HG03045 (cell line): ENCODE data around the gene MRPL10.

Source experiments
- ATAC-seq: cut with Tn5 transposase; IDR thresholded peaks from one replicate; pipeline ENCODE4 v1.9.1; 2021; ENCODE audit warnings: mild to moderate bottlenecking, moderate library complexity; ENCODE audit not compliant: unreplicated experiment

The MRPL10 gene

DNA sequence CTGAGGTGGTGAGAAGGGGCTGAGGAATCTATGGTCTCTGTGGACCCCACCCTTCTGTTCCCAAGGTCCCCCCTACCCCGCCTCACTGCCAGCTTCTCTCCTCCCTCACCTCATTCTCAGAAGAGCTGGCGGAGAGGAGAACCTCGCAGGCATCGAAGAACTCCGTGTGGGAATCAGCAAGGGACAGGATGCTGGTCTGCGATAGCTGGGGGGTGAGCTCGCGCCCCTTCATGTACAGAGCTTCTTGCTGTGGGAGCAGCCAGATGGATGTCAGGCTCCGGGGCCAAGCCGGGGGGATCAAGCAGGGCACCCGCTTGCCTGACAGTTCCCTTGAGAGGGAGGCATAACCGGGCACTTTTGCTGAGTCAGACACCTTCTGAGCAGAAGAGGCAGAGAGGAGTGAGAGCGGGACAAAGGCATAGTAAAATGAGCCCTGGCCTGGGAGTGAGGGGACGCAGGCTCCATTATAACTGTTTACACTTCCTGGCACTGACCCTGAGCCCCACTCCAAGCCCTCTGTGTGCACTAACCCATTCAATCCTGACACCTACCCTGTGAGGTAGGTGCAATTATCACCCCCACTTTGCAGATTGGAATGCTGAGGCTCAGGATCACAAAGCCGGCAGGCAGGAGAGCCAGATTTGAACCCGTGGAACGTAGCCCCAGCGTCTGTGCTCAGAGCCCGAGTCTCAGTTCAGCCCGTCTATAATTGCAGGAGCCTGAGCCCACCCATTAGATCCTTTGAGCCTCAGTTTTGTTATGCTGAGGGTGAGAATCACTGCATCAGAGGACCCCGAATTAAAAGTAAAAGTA lies 16.0 kb downstream of the MRPL10 start:
- ATAC-seq, result no peak

DNA sequence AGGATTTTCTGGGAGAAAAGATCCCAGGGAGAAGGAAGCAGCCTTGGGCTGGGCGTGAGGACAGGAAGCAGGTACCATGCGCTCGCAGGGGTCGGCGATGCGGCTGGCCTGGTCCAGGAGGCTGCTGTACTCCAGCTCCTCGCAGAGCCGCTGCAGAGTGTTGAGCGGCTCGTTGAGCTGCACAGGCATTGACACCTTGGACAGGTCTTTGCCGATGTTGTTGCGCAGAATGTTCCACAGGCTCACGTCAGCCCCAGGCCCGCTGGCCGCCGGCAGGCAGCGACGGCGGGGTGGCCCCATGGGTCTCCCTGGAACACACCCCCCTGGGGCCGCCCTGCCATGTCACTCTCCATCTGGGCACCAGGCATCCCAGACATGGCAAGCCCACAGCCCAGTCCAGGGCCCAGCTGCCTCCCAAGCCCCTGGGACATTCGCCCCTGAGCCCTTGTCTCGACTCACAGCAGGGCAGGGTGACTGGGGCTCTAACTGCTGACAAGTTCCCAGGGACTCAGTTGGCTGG lies 17.8 kb downstream of the MRPL10 start:
- no peak for ATAC-seq

DNA sequence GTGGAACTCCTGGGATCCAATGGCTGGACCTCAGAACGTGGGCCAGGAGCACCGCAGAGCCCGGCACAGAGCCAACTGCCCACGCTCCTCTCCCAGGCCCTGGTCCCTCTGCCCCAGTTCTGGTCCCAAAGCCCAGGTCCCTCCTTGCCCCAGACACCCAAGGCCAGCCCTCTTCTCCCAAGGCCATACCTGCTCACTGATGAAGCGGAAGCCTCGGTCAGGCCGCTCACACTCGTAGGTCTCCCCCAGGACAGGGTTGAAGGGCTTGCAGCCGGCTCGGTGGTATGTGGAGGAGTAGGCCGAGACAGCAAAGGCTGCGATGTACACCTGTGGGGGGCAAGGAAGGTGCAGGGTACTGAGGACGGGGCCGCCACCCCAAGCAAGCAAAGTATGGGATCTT lies 18.3 kb downstream of the MRPL10 start:
- no peak for ATAC-seq

DNA sequence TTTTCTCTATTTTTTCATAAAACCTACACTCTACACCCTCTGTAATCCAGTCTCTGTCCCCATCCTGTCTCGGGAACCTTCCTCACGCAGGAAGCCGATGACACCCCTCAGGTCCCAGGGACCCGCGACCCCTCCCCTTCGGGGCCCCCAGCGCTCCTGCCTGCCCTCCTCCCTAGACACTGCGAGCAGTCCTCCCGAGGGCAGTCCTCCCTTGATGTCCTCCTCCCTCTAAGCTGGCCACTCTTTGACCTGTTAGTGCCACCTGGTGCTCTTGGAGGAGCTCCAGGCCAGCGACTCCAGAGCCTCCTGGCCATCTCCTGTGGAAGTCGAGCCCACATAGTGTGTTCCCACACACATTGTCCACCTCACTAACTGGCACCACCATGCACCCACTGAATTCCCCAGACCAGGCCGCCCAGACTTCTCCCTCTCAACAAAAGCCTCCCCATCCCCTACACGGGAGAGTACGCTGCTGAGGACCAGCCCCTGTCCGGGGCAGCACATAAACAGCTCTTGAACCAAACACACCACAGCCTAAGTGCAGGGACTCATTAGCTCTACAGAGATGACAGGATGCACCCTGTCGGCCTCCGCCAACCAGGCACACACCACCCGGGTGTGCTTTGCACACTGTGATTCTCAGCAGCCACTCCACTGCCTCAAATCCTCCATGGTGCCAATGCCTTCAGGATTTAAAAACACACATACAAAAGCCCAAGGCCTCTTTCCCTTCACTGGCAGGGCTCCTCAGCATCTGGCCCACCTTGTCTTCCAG lies 19.0 kb downstream of the MRPL10 start:
- no peak for ATAC-seq

DNA sequence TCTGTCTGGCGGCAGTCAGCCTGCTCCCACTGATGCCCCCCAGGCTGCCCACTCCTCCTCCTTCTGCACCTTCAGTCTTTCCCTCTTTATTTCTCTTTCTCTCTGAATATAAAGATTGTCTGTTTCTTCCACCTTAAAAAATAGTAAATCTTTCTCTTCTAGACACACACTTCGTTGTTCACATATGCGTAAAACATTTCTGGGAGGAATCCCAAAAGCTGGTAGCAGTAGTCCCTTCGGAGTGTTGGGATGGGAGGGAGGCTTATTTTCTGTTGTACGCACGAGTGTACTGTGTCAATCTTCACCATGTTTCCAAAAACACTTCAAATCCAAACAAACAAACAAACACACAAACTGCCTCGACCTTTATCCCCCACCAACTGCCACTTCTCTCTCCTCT lies 19.6 kb downstream of the MRPL10 start:
- no peak for ATAC-seq

DNA sequence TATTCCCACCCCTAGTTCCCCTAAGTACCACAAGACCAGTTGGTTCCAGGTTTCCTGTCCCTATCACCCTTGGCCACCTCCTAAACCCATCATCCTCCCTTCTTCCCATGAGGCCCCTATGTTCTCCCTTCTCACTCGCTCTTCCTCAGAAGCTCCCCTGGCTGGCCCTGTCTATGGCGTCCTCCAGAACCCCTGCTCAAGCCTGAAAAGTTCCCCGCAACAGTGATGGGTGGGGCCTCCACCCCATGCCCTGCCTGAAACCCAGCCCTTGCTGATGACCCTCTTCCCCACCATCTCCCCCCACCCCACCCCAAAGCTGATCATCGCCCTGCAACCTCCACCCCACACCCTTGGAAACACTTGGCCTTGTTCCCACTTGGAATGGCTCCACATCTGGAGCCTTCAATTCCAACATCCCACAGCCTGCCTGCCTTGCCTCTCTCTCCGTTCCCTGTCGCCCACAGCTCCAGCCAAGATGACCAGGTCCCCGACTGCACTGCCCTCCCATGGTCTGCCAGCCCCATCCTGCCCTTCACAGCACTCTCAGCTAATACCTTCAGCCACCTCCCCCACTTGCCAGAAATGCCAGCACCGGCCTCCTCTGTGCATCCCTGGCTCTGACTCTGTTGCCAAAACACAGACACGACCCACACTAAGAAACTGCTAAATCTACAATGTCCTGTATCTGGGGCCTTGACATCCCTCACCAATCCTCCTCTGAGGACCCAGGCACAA lies 20.3 kb downstream of the MRPL10 start:
- no peak for ATAC-seq

DNA sequence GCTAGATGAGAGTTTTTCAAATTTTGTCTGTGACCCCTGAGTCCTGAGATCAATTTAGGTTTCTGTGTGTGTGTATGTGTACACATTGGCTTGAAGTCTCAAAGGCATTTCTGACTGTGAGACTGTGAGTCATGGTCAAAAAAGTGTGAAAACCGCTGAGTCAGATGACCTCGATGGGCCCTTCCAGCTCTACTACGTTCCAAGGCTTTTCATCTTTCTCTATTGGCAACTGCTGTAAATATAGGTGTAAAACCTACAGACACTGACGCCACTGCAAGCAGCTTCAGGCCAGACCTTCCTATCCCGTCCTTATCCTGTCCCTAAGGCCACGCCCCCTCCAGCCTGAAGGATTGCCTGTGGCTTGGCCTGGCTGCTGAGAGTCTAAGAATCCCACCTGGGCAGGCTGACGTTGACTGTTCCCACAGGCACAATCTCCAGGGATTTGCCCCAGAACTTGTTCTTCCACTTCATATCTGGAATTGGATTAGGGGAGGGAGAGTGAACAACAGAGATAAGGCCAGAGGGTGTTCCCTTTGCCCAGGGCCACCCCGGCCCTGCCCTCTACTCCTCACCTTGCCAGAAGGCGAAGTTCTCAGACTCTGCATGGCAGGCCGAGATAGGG lies 21.0 kb downstream of the MRPL10 start:
- no peak for ATAC-seq

DNA sequence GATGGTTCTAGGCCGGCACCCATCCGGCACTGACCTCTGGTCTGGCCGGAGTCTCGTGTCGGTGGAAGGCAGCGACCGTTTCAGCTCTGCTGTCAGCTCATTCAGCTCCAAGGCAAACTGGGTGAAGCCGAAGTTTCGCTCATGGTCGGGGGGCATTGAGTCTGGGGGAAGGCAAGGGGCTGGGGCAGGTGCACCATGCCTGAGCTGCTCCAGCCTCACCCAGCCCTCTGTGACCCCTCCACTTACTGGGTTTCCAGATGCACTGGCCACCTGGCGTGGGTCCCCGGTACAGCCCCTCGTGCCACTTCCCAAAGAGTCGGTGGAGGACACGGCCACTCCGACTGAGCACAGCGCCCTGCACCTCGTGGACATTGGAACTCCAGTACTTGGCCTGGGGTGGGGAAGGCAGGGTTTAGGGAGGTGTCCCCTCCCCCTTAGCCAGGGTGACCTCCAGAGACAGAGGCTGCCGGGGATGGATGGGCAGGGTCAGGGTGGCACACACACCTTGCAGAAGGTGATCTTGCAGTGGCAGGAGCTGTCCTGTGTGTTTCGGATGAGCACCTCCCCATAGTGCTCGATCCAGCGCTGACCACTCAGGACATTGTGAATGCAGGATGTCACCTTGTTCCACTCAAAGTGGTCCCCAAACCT lies 22.4 kb downstream of the MRPL10 start:
- no peak for ATAC-seq

DNA sequence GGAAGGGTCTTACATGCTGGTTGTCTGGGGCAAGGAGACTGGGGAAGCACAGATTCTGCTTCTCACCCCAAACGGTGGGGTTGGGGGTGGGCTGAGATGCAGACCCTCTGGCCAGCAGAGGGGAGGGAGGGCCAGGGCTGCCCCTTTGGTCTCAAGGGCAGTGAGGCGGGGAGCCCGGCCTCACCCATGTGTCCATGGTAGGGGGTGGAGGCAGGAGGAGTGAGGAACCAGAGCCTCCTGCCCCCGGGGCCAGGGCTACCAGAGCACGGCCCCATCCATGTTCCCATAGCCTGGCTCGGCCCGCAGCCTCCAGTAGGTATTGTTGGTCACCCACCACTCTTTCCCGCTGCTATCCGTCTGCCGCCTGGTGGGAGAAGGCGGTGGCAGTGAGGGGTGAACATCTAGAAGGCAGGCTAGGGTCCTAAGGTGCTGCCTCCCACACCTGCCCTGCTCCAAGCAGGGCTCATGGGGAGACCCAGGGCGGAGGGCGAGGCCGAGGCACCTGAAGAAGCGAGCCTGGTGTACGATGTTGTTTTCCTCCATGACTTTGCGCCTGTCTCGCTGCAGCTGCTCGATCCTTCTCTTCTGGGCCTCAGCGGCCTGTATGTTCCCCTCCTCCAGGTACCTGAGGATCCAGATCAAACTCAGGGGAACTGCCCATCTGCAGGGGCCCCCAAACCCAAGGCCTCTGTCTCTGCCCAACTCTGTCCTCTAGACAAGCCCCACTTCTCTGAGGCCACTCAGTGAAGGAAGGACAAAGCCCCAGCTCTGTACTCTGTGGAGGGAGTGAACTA lies 23.1 kb downstream of the MRPL10 start:
- no peak for ATAC-seq

DNA sequence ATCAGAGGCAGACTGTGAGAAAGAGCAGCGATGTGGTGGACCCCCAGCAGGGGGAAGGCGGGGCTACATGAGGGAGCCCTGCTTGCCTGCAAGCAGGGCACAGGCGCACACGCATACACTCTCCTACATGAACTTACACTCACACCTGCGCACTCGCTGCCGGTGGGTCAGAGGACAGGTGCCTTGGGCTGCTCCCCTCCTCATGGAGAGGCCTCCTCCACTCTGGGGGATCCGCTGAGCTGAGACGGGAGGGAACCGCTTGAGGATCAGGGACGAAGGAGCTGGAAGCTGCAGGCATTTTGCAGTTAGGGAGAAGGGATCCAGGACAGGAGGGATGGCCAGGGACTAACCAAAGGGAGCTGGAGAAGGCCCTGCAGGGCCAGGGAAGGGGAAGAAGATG lies 23.9 kb downstream of the MRPL10 start:
- ATAC-seq, result no peak

DNA sequence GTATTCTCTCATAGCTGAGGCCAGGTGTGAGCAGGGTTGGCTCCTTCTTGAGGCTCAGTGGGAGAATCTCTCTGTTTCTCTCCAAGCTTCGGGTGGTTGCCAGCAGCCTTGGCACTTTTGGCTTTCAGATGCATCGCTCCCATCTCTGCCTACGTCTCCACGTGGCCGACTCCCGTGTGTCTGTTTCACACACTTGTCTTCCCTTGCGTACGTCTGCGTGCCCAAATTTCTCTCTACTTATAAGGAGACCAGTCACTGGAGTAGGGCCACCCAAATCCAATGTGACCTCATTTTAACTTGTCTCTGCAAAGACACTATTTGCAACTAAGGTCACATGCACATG lies 24.5 kb downstream of the MRPL10 start:
- ATAC-seq, result no peak

DNA sequence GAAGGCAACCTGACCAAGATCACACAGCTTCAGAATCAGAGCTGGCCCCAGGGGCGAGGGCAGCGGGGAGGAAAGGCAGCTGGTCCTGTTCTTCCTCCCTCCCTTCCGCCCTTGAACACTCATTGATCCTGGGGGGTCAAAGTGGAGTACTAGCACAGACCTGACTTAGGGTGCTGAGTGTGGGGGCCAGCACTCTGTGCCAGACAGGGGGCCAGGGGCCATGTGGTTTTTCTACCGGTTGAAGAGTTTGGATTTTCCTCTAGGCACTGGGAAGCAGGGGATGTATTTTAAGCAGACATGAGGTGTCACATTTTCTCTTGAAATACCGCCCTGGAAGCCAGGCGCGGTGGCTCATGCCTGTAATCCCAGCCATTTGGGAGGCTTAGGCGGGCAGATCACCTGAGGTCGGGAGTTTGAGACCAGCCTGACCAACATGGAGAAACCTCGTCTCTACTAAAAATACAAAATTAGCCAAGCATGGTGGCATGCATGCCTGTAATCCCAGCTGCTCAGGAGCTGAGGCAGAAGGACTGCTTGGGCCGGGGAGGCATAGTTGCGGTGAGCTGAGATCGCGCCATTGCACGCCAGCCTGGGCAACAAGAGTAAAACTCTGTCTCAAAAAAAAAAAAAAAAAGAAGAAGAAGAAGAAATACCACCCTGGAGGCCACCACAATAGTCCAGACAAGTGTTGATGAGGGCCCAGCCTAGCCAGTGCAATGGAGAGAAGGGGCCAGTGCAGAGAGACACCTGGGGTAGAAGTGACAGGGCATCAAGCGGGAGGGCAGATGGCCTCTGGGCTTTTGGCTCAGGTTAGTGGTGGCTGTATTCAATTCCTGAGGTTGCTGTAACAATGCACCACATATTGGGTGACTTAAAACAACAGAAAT lies 25.1 kb downstream of the MRPL10 start:
- ATAC-seq, result no peak

DNA sequence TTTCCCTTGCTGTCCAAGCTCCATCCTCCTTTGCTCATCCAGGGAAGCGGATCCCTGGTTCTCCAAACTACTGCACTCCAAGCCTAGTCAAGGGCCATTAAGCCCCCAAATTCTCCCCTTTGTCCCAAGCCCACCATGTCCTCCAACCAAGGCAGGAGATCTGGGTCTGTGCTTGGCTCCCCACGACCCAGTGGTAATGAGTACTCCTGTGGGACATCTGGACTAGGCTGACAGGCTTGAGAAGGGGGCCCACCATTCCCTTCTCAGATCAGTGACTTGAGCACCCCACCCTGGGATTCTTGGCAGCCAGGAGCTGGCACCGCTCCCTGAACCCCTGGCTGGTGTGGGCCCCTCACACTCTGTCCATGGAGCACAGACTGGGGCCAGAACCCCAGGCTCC lies 26.9 kb downstream of the MRPL10 start:
- ATAC-seq, result no peak

DNA sequence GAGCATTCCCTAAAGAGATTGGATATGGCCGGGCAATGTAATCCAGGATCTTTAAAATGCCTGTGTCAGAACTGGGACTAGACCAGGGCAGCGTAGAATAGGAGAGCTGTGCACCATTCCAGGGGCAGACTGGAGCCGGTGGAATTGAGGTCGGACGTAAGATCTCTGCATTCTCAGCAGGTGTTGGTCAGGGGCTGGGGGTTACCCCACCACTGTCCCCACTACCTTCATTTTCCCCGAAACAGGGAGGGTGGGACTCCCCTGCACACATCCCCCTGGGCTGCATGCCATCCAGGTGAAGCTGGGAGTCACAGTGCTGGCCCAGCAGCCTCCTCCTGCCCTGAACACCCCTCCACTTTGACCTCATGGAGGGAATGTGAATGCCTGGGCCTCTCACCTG lies 27.6 kb downstream of the MRPL10 start:
- ATAC-seq, result no peak

DNA sequence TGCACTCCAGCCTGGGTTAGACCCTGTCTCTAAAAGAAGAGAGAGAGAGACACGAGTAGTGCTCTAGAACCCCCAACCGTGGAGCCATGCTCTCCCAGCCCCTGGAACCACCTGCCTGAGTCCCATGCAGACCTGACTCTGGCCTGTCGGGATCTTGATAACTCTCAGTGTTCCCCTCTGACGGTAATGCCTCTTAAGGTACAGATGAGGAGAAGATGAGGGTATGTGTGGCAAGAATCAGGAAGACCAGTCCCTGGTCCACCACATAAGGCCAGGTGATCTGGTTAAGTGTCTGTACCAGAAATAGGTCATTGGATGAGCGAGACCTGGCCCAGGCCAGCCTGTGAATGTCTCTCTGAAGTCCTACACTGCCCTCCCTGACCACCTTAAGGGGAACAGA lies 28.1 kb downstream of the MRPL10 start:
- no peak for ATAC-seq

DNA sequence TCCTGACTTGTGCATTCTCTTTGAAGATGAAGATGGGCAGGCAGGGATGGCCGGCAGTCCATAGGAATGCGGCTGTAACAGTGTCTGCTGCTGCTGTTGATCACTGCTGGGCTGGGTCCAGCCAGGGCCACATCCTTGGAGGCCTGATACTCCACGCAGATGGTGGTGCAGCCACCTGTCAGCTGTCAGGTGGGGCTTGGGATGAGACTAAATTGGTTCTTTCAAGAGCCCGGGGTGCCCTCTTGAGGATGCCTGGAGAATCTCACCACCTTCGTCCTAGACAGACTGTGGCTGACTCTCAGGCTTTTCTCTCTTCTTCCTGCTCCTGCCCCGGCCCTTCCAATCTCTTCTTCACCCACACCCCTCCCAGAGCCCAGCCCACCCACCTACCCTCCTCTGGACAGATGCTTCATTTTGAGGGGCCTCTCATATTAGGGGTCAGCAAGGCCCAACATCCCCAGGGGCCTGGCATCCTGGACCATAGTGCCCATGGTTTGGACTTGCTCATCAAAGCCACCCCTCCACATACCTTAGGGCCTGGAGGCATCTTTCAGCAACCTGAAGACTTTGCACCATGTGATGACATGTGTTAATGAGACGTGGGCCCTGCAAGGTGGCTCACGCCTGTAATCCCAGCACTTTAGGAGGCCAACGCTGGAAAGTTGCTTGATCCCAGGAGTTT lies 28.9 kb downstream of the MRPL10 start:
- no peak for ATAC-seq

DNA sequence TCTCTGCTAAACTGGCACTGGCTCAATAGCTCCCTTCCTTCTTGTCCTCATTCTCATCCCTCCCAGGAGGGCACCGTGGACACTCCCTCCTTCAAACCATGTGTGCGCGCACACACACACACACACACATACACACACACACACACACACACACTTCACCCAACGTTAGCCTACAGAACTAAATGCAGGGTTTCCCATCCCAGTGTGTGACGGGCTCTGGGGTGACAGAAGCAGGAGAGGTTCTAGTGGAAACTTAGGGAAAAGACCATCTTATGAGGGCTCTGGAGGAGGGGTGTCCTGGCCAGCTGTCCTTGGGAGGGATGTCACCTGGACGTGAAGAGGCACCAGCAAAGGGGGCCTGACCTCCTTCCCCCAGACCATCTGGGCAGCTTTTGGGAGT lies 29.4 kb downstream of the MRPL10 start:
- no peak for ATAC-seq

DNA sequence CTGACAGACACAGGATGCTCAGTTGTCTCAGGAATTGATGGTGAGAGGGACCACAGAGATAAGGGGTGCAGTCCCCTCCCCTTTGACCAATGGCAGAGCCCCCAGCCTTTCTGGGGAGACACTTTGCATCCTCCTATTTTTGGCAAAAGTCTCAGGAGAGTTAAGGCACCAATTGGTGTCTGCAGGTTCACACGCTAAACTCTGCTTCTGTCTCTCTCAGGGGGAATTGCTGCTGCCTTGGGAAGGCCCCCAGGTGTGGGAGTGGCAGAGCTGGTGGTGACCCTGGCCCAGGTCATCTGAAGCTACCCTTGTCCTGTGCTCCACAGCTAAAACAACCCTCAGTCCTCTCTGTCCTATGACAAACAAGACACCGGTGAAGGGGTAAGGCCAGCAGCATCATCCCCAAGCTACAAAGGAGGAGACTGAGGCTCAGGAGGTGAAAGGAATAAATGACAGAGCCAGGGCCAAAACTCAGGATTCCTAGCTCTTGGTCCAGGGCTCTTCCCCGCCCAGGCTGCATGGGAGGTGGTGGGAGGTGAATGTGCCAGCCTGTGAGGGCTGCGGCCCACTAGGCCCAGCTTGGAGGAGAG lies 30.1 kb downstream of the MRPL10 start:
- ATAC-seq, result no peak
